ENCODE results near the gene BRAT1. TPM values are rescaled to one million over a fixed set of nuclear protein-coding genes. Genes with fewer than 3 reads are reported as not detected.

Gene BRAT1
- total and polyA plus RNA-seq, 8 donors, result 22.5 to 41.4 (median 28.0) TPM

DNA sequence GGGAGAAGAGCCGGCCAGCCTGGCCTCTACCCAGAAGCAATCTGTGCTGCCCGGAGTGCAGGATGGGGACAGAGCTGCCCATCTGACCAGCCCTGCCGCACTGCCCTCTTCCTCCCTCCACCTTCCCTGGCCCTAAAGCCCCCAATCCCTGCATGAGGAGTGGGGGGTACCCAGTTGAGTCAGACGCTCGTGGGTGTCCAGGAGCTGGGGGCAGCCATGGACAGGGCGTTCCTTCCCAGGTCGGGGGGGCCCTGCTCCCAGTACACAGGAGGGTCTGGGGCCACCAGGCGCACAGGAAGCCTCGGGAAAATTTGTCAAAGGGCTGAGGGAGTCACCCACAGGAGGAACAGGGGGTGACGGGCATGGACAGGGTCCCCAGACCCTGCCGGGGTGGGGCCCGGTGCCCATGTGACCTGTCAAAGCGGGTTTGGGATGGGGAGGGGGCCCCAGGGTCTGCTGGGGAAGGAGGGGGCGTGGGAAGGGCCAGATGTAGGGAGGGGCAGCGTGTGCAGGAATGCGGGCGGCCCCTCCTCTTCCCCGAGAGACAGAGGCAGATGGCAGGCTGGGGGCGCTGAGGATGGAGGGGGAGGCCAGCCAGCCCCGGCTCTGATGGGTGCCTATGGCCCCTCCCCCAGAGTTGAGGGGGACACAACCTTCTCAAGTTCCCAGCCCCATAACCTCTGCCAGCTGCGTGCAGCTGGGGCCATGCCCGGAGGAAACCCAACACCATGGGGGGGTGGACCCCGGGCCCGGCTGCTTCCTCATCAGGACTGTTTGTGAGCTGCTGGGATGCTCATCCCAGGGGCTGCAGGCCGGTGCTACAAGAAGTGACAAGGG is 57.6 kb downstream of the BRAT1 start:
- no peaks in the 10 kb centered on the region for H3K9me3 ChIP-seq
- TF ChIP-seq, protein P1, sequence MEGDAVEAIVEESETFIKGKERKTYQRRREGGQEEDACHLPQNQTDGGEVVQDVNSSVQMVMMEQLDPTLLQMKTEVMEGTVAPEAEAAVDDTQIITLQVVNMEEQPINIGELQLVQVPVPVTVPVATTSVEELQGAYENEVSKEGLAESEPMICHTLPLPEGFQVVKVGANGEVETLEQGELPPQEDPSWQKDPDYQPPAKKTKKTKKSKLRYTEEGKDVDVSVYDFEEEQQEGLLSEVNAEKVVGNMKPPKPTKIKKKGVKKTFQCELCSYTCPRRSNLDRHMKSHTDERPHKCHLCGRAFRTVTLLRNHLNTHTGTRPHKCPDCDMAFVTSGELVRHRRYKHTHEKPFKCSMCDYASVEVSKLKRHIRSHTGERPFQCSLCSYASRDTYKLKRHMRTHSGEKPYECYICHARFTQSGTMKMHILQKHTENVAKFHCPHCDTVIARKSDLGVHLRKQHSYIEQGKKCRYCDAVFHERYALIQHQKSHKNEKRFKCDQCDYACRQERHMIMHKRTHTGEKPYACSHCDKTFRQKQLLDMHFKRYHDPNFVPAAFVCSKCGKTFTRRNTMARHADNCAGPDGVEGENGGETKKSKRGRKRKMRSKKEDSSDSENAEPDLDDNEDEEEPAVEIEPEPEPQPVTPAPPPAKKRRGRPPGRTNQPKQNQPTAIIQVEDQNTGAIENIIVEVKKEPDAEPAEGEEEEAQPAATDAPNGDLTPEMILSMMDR (IDR thresholded peaks at IDR 0.05), result no peak
- no peak overlapping the region for H3K27ac ChIP-seq
- H3K27me3 ChIP-seq, result peaks cover 0 to 37% of the 10 kb centered on the region in 2 donors
- H3K4me1 ChIP-seq, result peaks cover 0 to 14% of the 10 kb centered on the region in 2 donors
- no peaks in the 10 kb centered on the region for H3K36me3 ChIP-seq
- H3K4me3 ChIP-seq, result no peak overlapping the region
- DNase-seq (peak in 2 of 4 donors; percentile 62 to 81), ATAC-seq (no peak)
- intact Hi-C loops (cut with DNase I), result no loop called here

DNA sequence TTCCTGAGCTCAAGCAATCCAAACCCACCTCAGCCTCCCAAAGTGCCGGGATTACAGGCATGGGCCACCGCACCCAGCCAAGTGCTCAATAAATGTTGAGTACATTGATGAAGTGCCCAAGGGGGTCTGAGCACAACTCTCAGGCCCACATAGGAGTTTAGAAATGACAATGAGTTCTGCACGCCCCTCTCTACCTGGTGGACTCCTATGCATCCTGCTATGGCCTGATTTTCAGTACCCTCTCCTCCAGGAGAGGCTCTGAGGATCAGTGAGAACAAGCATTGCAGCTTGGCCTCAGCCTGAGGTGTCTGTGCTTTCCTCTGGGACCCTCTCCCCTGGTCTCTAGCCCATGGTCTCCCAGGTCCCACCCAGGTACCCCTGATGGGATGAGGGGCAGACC is 58.3 kb downstream of the BRAT1 start:
- TF ChIP-seq, protein P1 (IDR thresholded peaks at IDR 0.05), result no peak
- Histone ChIP-seq H3K27ac (no peak overlapping the region), H3K9me3 (no peaks in the 10 kb centered on the region), H3K4me1 (peaks cover 0 to 14% of the 10 kb centered on the region in 2 donors), H3K4me3 (no peak overlapping the region), H3K36me3 (no peaks in the 10 kb centered on the region), H3K27me3 (peaks cover 0 to 37% of the 10 kb centered on the region in 2 donors)
- DNase-seq (no peak), ATAC-seq (no peak)
- intact Hi-C loops (cut with DNase I), result no loop called here

GRCh38 chr7:2496375-2496774 is 58.9 kb downstream of the BRAT1 start:
- H3K27ac ChIP-seq, result no peak overlapping the region
- peaks cover 0 to 37% of the 10 kb centered on the region in 2 donors for H3K27me3 ChIP-seq
- intact Hi-C loops (cut with DNase I), result no loop called here
- DNase-seq (no peak), ATAC-seq (no peak)
- H3K36me3 ChIP-seq, result no peaks in the 10 kb centered on the region
- TF ChIP-seq, protein P1 (IDR thresholded peaks at IDR 0.05), result no peak
- no peaks in the 10 kb centered on the region for H3K9me3 ChIP-seq
- no peak overlapping the region for H3K4me3 ChIP-seq
- peaks cover 0 to 14% of the 10 kb centered on the region in 2 donors for H3K4me1 ChIP-seq

GRCh38 chr7:2495418-2496299 is 59.7 kb downstream of the BRAT1 start:
- H3K4me1 ChIP-seq, result peaks cover 0 to 14% of the 10 kb centered on the region in 2 donors
- DNase-seq (no peak), ATAC-seq (no peak)
- no peak overlapping the region for H3K27ac ChIP-seq
- no peaks in the 10 kb centered on the region for H3K9me3 ChIP-seq
- H3K36me3 ChIP-seq, result no peaks in the 10 kb centered on the region
- TF ChIP-seq, protein P1 (IDR thresholded peaks at IDR 0.05), result no peak
- no peak overlapping the region for H3K4me3 ChIP-seq
- peaks cover 0 to 37% of the 10 kb centered on the region in 2 donors for H3K27me3 ChIP-seq
- intact Hi-C loops (cut with DNase I), result no loop called here

Data from left lung (tissue), 10 donors.